Measurements from ENCODE around the gene PLEKHA4.

GRCh38 chr19:48895226-48895625, 26.8 kb upstream of the PLEKHA4 start:
- TF ChIP-seq MAX (IDR thresholded peaks at IDR 0.05), result no peak
- no peak for TF ChIP-seq GABPA (IDR thresholded peaks at IDR 0.05 in 1 of 2, conservative IDR thresholded peaks at IDR 0.05 in 1 of 2)
- no peak for TF ChIP-seq NR2F2 (IDR thresholded peaks at IDR 0.05)
- TF ChIP-seq YY1 (IDR thresholded peaks at IDR 0.05), result no peak
- TF ChIP-seq CTCF (IDR thresholded peaks at IDR 0.05; ENCODE audit: low read depth, low read length, missing input control), result no peak
- TF ChIP-seq RAD21 (IDR thresholded peaks at IDR 0.05), result no peak
- no peak for TF ChIP-seq HNF4A (conservative IDR thresholded peaks at IDR 0.05)
- TF ChIP-seq TAF1 (conservative IDR thresholded peaks at IDR 0.05), result no peak

All from liver (tissue), 3 donors.